GM23338 (cell line): ENCODE data around the gene CACNA1S. TPM values are rescaled to one million over a fixed set of nuclear protein-coding genes. Genes with fewer than 3 reads are reported as not detected.

Experiments
- ATAC-seq: fragments of 200-7000 bp; cut with Tn5 transposase; 3 replicates; pipeline ENCODE4 v1.9.1; 2020
- DNase-seq: peaks from one replicate; pipeline ENCODE4 v3.0.0-alpha.2; 2015; ENCODE audit warnings: low spot score
- H2AFZ ChIP-seq: fragments of 200-600 bp; sonication (generic); 2 replicates; pipeline ENCODE4 v1.8.0; 2016; ENCODE audit warnings: antibody characterized with exemption, mild to moderate bottlenecking, moderate library complexity
- H3F3A ChIP-seq: fragments of 200-600 bp; sonication (generic); replicated peaks from 2 replicates; pipeline ENCODE4 v1.8.0; 2017; ENCODE audit warnings: antibody characterized with exemption, mixed run types, low read depth
- H3K27ac ChIP-seq: fragments of 200-600 bp; sonication (generic); 2 replicates; pipeline ENCODE4 v1.6.1; 2016; ENCODE audit warnings: low read depth
- H3K27me3 ChIP-seq: fragments of 200-600 bp; sonication (generic); 2 replicates; pipeline ENCODE4 v1.8.0; 2016; ENCODE audit warnings: mild to moderate bottlenecking, mixed run types, moderate library complexity; ENCODE audit not compliant: insufficient read depth
- H3K36me3 ChIP-seq: fragments of 200-600 bp; sonication (generic); 2 replicates; pipeline ENCODE4 v1.8.0; 2016; ENCODE audit warnings: mild to moderate bottlenecking; ENCODE audit not compliant: insufficient read depth
- H3K4me1 ChIP-seq: fragments of 200-600 bp; sonication (generic); 2 replicates; pipeline ENCODE4 v1.8.0; 2016; ENCODE audit warnings: mild to moderate bottlenecking, moderate library complexity; ENCODE audit not compliant: insufficient read depth
- H3K4me2 ChIP-seq: fragments of 200-600 bp; sonication (generic); 2 replicates; pipeline ENCODE4 v1.7.1; 2017; ENCODE audit warnings: mixed run types
- H3K4me3 ChIP-seq: fragments of 200-600 bp; sonication (generic); 2 replicates; pipeline ENCODE4 v1.6.1; 2016; ENCODE audit warnings: mixed run types
- H3K79me2 ChIP-seq: fragments of 200-600 bp; sonication (generic); replicated peaks from 2 replicates; pipeline ENCODE4 v1.8.0; 2017; ENCODE audit warnings: mild to moderate bottlenecking; ENCODE audit not compliant: insufficient read depth
- H3K9me2 ChIP-seq: fragments of 200-600 bp; sonication (generic); 2 replicates; pipeline ENCODE4 v1.8.0; 2017; ENCODE audit not compliant: insufficient read depth
- H4K20me1 ChIP-seq: fragments of 200-600 bp; sonication (generic); replicated peaks from 2 replicates; pipeline ENCODE4 v1.8.0; 2017; ENCODE audit warnings: mild to moderate bottlenecking; ENCODE audit not compliant: insufficient read depth
- H3K27ac Mint-ChIP-seq: 2 replicates; pipeline ENCODE4 v1.8.0; 2020; ENCODE audit warnings: inconsistent platforms, mild to moderate bottlenecking, moderate library complexity, mixed read lengths
- H3K27me3 Mint-ChIP-seq: 3 replicates; pipeline ENCODE4 v1.8.0; 2022; ENCODE audit warnings: low read depth, mild to moderate bottlenecking, moderate library complexity, mixed read lengths, inconsistent platforms; ENCODE audit not compliant: insufficient read depth, poor library complexity
- H3K36me3 Mint-ChIP-seq: 3 replicates; pipeline ENCODE4 v1.8.0; 2021; ENCODE audit warnings: low read depth, mild to moderate bottlenecking, inconsistent platforms, moderate library complexity, mixed read lengths
- H3K4me1 Mint-ChIP-seq: 3 replicates; pipeline ENCODE4 v1.8.0; 2020; ENCODE audit warnings: mild to moderate bottlenecking, inconsistent platforms, mixed read lengths
- H3K4me3 Mint-ChIP-seq: 3 replicates; pipeline ENCODE4 v1.8.0; 2021; ENCODE audit warnings: moderate library complexity, mild to moderate bottlenecking, inconsistent platforms, mixed read lengths
- H3K9me3 Mint-ChIP-seq: 3 replicates; pipeline ENCODE4 v1.8.0; 2020; ENCODE audit warnings: moderate library complexity, mild to moderate bottlenecking, inconsistent platforms, mixed read lengths
- CTCF ChIP-seq, 2 experiments: fragments of 200-600 bp in 1 of 2; sonication (generic) in 1 of 2; conservative IDR thresholded peaks; 2 replicates each; pipeline versions ENCODE4 v1.5.1 to v1.6.1; 2016 to 2017; ENCODE audit warnings: antibody characterized with exemption in 2 of 2, low read depth in 2 of 2, mild to moderate bottlenecking in 2 of 2, moderate library complexity in 1 of 2
- POLR2AphosphoS5 ChIP-seq: IDR thresholded peaks from 2 replicates; pipeline ENCODE4 v1.6.1; 2016; ENCODE audit warnings: antibody characterized with exemption, low read depth
- REST ChIP-seq: IDR thresholded peaks from one replicate; pipeline ENCODE4 v1.6.1; 2018; ENCODE audit warnings: antibody characterized with exemption; ENCODE audit not compliant: unreplicated experiment
- STAT1 ChIP-seq: IDR thresholded peaks from one replicate; pipeline ENCODE4 v1.6.1; 2016; ENCODE audit warnings: antibody characterized with exemption; ENCODE audit not compliant: unreplicated experiment
- ZNF331 ChIP-seq: fragments of 250-450 bp; sonication (Bioruptor Pico); IDR thresholded peaks from 2 replicates; pipeline ENCODE4 v1.5.0; 2020; ENCODE audit warnings: low read depth, mild to moderate bottlenecking, moderate library complexity
- polyA plus RNA-seq: library from polyadenylated mRNA; unstranded; fragments of >200 nt; fragmentation: Nextera tagmentation; extraction: Ambion mirVana; gene quantifications from 2 replicates; pipeline ENCODE4 v1.2.1, GENCODE V29; 2016
- total RNA-seq: library from RNA; depleted of rRNA; stranded (reverse); fragments of >200 nt; shearing (Covaris generic); gene quantifications from 2 replicates; pipeline ENCODE4 v1.2.3, GENCODE V29; 2014
- TF ChIP-seq, protein P1 (sequence below): IDR thresholded peaks from 2 replicates; pipeline ENCODE4 v1.6.1; 2016; ENCODE audit warnings: antibody characterized with exemption
- TF ChIP-seq, protein P2 (sequence below): fragments of 250-450 bp; sonication (Bioruptor Pico); IDR thresholded peaks from 2 replicates; pipeline ENCODE4 v1.5.0; 2020; ENCODE audit warnings: mild to moderate bottlenecking, moderate library complexity

CACNA1S gene
- total and polyA plus RNA-seq, 2 experiments from 2014 or later, result 0.03 TPM; not detected in 1

DNA sequence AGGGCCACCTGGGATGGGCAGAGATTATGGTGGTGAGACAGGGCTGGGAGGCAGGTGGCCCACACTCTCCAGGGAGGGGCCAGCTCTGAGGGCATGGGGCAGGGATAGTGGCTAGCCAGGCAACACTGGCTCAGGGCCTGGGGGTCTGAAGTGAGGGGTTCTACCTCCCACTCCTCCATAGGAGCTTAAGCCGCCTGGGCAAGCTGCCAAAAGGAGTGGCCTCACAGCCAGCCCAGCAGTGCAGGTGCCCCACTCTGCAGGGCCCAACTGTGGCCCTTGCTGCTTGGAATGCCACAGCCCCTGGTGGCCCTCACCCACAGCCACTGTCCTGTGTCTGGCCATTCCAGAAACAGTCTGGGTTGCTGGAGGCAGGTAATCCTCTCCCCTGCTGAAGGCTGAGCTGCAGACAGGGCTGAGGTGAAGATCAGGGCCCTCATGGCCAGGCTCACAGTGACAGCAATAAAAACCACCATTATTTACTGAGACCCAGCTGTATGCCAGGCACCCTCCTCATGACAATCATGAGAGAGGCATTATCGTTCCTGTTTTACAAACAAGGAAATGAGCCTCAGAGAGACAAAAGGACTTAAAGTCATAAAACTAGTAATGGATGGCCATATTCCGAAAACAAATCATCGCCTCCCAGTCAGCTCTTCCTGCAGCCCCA, 119.7 kb downstream of the CACNA1S start (continued):
- TF ChIP-seq STAT1, result no peak
- no peak for TF ChIP-seq POLR2AphosphoS5
- TF ChIP-seq CTCF (conservative IDR thresholded peaks at IDR 0.05; ENCODE audit: low read depth in 2 of 2), result no peak
- TF ChIP-seq REST, result no peak
- TF ChIP-seq, protein P1, sequence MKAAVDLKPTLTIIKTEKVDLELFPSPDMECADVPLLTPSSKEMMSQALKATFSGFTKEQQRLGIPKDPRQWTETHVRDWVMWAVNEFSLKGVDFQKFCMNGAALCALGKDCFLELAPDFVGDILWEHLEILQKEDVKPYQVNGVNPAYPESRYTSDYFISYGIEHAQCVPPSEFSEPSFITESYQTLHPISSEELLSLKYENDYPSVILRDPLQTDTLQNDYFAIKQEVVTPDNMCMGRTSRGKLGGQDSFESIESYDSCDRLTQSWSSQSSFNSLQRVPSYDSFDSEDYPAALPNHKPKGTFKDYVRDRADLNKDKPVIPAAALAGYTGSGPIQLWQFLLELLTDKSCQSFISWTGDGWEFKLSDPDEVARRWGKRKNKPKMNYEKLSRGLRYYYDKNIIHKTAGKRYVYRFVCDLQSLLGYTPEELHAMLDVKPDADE, result no peak
- no peak for TF ChIP-seq ZNF331

- Histone ChIP-seq H3K27me3 (no peaks in the 10 kb centered on the region), H3K4me2 (no peak overlapping the region), H3K27ac (no peak overlapping the region), H3F3A (no peaks in the 10 kb centered on the region), H3K36me3 (no peaks in the 10 kb centered on the region), H3K4me1 (no peaks in the 10 kb centered on the region), H3K79me2 (no peaks in the 10 kb centered on the region), H3K4me3 (no peak overlapping the region), H4K20me1 (no peaks in the 10 kb centered on the region), H2AFZ (no peak overlapping the region), H3K9me2 (no peaks in the 10 kb centered on the region)
- no peak overlapping the region for H3K4me3 Mint-ChIP-seq
- peaks cover 28% of the 10 kb centered on the region for H3K36me3 Mint-ChIP-seq
- no peaks in the 10 kb centered on the region for H3K9me3 Mint-ChIP-seq
- no peak for DNase-seq
- H3K27me3 Mint-ChIP-seq, result no peaks in the 10 kb centered on the region
- H3K4me1 Mint-ChIP-seq, result no peaks in the 10 kb centered on the region
- no peak for ATAC-seq
- H3K27ac Mint-ChIP-seq, result no peak overlapping the region
- no peak for TF ChIP-seq CTCF (conservative IDR thresholded peaks at IDR 0.05; ENCODE audit: low read depth in 2 of 2)
- TF ChIP-seq, protein P1, result no peak
- TF ChIP-seq, protein P2, sequence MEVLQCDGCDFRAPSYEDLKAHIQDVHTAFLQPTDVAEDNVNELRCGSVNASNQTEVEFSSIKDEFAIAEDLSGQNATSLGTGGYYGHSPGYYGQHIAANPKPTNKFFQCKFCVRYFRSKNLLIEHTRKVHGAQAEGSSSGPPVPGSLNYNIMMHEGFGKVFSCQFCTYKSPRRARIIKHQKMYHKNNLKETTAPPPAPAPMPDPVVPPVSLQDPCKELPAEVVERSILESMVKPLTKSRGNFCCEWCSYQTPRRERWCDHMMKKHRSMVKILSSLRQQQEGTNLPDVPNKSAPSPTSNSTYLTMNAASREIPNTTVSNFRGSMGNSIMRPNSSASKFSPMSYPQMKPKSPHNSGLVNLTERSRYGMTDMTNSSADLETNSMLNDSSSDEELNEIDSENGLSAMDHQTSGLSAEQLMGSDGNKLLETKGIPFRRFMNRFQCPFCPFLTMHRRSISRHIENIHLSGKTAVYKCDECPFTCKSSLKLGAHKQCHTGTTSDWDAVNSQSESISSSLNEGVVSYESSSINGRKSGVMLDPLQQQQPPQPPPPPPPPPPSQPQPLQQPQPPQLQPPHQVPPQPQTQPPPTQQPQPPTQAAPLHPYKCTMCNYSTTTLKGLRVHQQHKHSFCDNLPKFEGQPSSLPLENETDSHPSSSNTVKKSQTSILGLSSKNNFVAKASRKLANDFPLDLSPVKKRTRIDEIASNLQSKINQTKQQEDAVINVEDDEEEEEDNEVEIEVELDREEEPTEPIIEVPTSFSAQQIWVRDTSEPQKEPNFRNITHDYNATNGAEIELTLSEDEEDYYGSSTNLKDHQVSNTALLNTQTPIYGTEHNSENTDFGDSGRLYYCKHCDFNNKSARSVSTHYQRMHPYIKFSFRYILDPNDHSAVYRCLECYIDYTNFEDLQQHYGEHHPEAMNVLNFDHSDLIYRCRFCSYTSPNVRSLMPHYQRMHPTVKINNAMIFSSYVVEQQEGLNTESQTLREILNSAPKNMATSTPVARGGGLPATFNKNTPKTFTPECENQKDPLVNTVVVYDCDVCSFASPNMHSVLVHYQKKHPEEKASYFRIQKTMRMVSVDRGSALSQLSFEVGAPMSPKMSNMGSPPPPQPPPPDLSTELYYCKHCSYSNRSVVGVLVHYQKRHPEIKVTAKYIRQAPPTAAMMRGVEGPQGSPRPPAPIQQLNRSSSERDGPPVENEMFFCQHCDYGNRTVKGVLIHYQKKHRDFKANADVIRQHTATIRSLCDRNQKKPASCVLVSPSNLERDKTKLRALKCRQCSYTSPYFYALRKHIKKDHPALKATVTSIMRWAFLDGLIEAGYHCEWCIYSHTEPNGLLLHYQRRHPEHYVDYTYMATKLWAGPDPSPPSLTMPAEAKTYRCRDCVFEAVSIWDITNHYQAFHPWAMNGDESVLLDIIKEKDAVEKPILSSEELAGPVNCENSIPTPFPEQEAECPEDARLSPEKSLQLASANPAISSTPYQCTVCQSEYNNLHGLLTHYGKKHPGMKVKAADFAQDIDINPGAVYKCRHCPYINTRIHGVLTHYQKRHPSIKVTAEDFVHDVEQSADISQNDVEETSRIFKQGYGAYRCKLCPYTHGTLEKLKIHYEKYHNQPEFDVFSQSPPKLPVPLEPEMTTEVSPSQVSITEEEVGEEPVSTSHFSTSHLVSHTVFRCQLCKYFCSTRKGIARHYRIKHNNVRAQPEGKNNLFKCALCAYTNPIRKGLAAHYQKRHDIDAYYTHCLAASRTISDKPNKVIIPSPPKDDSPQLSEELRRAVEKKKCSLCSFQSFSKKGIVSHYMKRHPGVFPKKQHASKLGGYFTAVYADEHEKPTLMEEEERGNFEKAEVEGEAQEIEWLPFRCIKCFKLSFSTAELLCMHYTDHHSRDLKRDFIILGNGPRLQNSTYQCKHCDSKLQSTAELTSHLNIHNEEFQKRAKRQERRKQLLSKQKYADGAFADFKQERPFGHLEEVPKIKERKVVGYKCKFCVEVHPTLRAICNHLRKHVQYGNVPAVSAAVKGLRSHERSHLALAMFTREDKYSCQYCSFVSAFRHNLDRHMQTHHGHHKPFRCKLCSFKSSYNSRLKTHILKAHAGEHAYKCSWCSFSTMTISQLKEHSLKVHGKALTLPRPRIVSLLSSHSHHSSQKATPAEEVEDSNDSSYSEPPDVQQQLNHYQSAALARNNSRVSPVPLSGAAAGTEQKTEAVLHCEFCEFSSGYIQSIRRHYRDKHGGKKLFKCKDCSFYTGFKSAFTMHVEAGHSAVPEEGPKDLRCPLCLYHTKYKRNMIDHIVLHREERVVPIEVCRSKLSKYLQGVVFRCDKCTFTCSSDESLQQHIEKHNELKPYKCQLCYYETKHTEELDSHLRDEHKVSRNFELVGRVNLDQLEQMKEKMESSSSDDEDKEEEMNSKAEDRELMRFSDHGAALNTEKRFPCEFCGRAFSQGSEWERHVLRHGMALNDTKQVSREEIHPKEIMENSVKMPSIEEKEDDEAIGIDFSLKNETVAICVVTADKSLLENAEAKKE (CRISPR knock-in tag), result no peak
Measured at GRCh38 chr1:200991097-200991614, 121.1 kb downstream of the CACNA1S start.
